ENCODE results near the gene ITPR2.

Gene ITPR2

DNA sequence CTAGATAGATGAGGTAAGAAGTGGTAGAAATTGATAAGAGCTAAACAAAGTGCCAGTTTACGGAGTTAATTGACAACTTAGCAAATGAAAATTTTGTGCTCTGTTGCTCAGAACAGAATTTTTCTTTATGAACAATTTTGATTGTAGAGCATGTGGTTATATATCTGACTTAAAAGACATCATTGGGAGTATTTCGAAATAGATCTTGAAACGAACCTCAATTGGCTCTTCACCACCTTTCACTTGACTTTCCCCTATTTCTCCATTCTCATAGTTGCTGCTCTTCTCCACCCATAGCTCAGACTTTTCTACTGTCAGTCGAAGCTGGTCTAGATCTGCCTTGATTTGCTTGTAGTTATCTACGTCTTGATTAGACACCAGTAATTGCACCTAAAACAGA, 212.1 kb downstream of the ITPR2 start:
- TF ChIP-seq, protein P1, sequence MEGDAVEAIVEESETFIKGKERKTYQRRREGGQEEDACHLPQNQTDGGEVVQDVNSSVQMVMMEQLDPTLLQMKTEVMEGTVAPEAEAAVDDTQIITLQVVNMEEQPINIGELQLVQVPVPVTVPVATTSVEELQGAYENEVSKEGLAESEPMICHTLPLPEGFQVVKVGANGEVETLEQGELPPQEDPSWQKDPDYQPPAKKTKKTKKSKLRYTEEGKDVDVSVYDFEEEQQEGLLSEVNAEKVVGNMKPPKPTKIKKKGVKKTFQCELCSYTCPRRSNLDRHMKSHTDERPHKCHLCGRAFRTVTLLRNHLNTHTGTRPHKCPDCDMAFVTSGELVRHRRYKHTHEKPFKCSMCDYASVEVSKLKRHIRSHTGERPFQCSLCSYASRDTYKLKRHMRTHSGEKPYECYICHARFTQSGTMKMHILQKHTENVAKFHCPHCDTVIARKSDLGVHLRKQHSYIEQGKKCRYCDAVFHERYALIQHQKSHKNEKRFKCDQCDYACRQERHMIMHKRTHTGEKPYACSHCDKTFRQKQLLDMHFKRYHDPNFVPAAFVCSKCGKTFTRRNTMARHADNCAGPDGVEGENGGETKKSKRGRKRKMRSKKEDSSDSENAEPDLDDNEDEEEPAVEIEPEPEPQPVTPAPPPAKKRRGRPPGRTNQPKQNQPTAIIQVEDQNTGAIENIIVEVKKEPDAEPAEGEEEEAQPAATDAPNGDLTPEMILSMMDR (IDR thresholded peaks at IDR 0.05; ENCODE audit: low read depth, low read length, missing control alignments) = no peak
- no peak for DNase-seq (ENCODE audit: low read depth)
- no peak overlapping the region for H3K4me3 ChIP-seq (ENCODE audit: low read depth, low read length)

DNA sequence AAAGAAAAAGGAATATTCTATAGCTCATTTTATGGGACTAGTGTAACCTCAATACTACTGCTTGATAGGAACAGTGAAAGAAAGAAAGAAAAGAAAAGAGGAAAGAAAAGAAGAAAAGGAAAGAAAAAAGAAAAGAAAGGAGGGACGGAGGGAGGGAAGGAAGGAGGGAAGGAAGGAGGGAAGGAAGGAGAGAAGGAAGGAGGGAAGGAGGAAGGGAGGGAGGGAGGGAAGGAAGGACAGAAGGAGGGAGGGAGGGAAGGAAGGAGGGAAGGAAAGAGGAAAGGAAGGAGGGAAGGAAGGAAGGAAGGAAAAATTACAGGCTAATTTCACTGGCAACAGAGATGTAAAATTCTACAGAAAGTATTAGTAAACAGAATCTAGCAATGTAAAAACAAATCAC, 215.5 kb downstream of the ITPR2 start:
- TF ChIP-seq, protein P1 (IDR thresholded peaks at IDR 0.05; ENCODE audit: low read depth, low read length, missing control alignments) = no peak

DNA sequence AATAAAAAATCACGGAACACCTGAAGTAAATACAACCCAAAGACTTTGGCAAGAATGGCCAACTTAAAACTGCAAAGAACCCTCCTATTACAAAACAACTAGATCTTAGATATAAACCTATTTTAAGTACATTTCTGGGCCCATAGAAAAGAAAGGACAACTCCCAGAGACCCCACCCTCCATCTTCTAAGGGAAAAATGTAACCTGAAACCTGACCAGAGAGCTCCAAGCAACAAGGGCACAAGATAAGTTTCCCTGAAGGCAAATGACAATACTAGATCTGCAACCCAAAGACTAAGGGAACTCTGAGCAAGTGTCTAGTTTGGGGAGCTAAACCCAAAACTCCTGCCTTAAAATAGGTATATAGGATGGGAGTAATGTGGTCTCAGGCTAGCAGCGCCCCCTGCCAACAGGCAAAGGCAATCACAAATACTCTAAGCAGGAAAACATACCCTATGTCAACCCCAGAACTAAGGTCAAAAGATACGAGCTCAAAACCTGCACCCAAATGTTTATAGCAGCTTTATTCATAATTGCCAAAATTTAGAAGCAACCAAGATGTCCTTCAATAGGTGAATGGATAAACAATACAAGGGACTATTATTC, 218.9 kb downstream of the ITPR2 start:
- H3K4me3 ChIP-seq (ENCODE audit: low read depth, low read length) = no peak overlapping the region
- no peak for DNase-seq (ENCODE audit: low read depth)
- TF ChIP-seq, protein P1 (IDR thresholded peaks at IDR 0.05; ENCODE audit: low read depth, low read length, missing control alignments) = peak; percentile 60

More for the DNA sequence above, 215.5 kb downstream of the ITPR2 start:
- H3K4me3 ChIP-seq (ENCODE audit: low read depth, low read length) = no peak overlapping the region
- no peak for DNase-seq (ENCODE audit: low read depth)

DNA sequence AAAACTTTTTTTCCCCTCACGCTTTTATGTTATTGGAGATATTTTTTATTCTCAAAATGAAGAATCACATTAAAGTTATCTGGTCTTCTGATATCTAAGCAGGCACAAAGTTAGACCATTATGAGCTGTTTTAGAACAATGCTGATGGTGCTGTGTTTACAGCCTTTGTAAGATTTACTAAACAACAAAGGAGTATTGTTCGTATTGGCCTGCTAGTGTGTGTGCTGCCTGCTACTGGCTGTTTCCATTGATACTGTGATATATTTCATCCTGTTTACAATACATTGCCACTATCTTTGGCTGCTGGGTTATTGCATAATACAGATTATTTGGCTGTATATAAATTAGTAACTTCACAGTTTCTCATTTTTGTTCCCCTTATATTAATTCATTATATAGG, 220.8 kb downstream of the ITPR2 start:
- TF ChIP-seq, protein P1 (IDR thresholded peaks at IDR 0.05; ENCODE audit: low read depth, low read length, missing control alignments) = no peak
- no peak for DNase-seq (ENCODE audit: low read depth)
- no peak overlapping the region for H3K4me3 ChIP-seq (ENCODE audit: low read depth, low read length)

DNA sequence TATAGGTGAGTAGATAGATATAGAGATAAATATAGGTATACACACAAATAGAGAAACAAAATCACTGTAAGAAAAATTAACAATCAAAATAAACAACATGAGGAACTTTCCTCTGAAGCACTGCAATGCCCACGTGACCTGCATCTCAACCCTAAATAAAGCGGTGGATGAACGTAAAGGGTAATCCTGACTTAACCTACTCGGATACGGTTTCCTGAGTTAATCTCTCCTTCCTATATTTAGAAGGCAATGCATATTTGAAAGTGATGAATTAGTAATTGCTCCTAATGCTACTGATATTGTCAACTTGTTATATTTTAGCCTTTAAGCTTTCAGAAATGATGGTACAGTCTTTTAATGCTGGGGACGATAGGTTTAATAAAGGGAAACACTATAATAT, 221.4 kb downstream of the ITPR2 start:
- TF ChIP-seq, protein P1 (IDR thresholded peaks at IDR 0.05; ENCODE audit: low read depth, low read length, missing control alignments) = no peak
- no peak overlapping the region for H3K4me3 ChIP-seq (ENCODE audit: low read depth, low read length)
- DNase-seq (ENCODE audit: low read depth) = no peak

DNA sequence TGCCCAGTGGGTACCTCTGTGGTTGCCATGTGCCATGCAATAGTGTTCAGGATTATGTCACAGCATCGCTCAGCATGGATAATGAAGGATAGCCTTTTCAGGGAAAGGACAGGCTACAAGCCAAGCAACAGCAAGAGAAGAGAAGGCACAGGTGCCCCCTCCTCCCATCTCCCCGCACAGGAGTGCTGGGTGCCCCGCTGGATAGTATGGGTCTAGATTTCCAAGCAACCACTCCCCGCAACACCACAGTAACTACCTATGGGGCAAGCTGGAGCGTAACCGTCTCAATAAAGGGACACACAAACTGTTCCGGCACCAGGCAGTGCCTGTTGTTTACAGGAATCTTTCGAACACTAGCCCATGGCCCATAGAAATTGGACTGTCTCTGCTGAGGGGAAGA, 222.2 kb downstream of the ITPR2 start:
- TF ChIP-seq, protein P1 (IDR thresholded peaks at IDR 0.05; ENCODE audit: low read depth, low read length, missing control alignments) = no peak
- no peak overlapping the region for H3K4me3 ChIP-seq (ENCODE audit: low read depth, low read length)
- DNase-seq (ENCODE audit: low read depth) = no peak

DNA sequence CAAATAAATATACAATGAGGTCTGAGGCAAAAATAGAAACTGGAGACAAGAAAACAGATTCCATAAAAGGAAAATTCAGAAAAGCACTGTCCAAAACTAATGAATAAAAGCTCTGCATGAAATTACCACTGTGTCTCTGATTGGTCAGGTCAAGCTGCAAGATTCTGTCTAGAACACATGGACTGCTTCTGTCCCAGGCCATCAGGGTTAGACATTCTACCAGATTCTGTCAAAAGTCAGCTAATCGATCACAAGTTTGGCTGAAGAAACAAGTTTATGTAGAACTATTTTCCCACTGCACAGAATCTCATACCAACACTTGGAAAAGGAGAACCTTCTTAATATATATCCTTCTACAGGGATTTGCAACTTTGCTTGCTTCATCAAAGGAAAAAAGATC, 223.0 kb downstream of the ITPR2 start:
- TF ChIP-seq, protein P1 (IDR thresholded peaks at IDR 0.05; ENCODE audit: low read depth, low read length, missing control alignments) = no peak
- no peak overlapping the region for H3K4me3 ChIP-seq (ENCODE audit: low read depth, low read length)
- DNase-seq (ENCODE audit: low read depth) = no peak
